Middle frontal gyrus (tissue), 1 donor: Measurements from ENCODE around the gene AADAC.
"Not testable (repeated sequence)": the region's sequence is repeated elsewhere in the genome, so short reads cannot be mapped to it uniquely, and the experiment has no call there.

Experiments
- DNase-seq: peaks from one replicate; pipeline ENCODE4 v3.0.0-alpha.2; 2015; ENCODE audit warnings: low spot score; ENCODE audit errors: extremely low spot score

The AADAC gene

DNA sequence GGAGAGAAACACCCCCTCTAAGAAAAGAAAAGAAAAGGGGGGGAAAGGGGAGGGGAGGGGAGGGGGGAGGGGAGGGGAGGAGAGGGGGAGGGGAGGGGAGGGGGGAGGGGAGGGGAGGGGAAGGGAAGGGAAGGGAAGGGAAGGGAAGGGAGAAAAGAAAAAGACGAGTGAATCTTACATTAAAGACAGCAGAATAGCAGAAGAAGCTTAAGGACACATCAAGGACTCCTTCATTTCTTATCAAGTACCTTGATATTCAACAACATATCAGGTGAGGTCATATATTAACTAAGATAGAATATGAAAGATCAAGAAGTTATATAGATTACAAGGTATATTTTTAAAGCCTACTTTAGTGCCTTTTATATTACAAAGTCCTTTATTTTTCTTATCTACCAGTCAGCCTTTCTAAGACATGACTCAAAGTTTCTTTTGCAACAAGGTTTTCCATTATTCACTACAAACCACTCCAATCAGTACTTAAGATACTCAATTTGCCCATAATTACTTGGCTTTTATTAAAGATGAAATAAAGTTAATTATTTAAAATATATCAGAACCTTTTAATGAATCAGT lies 17.7 kb upstream of the AADAC start:
- no peak for DNase-seq

DNA sequence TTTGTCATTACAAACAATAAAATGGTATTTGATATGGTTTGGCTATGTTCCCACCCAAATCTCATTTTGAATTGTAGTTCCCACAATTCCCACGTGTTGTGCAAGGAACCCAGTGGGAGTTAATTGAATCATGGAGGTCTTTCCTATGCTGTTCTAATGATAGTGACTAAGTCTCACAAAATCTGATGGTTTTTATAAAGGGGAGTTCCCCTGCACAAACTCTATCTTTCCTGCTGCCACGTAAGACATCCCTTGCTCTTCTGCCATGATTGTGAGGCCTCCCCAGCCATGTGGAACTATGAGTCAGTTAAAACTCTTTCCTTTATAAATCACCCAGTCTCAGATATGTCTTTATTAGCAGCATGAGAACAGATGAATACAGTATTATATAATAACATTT lies 15.4 kb upstream of the AADAC start:
- DNase-seq: no peak

DNA sequence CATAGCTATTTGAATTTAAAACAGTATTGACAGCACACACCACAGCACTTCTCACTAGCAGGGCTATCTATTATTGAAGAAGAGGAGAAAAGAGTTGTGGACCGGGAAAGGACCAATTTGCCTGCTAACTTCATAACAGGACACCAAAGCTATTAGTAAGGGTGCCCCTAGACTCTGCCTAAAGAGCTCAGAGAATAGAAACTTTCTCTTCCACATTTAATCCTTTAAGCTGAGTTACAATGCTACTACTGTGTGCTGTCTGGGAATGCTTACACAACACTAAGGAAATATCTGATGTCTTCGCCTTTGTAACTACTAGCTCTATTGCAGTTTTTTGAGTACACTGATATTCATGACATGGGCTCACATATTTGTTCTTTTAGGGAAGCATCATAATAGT lies 13.5 kb upstream of the AADAC start:
- no peak for DNase-seq

DNA sequence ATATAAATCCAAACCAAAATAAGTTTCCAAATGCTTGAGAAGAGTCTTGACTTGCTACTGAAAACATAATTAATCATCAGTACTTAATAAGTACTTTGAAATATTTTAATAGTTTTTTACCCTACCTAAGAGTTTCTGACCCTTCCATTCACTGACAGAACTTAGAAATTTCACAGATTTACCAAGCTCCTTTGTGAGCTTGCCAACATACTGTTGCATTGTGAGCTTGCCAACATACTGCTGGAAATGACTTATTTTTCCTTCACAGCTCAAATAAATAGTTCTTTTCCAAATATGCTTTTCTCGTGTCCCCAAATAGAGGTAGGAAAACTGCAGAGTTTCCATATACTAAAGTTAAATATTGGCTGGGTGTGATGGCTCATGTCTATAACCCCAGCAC lies 9.6 kb upstream of the AADAC start:
- DNase-seq: no peak

DNA sequence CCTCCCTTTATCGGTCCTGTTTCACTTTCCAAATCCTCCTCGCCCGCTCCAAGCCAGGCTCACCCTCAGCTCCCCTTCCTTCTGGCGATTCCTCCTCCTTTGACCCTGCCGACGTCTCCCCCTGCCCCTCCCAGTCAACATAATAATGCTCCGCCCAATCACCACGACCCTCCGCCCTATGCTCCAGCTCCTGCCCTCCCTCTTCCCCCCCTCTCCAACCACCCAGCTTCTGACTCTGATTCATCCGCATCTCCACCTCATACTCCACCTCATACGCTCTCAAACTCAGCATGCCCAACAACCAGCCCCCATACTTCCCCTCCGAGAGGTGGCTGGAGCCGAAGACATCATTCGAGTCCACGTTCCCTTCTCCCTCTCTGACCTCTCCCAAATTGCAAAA lies 7.1 kb upstream of the AADAC start:
- DNase-seq: no peak

DNA sequence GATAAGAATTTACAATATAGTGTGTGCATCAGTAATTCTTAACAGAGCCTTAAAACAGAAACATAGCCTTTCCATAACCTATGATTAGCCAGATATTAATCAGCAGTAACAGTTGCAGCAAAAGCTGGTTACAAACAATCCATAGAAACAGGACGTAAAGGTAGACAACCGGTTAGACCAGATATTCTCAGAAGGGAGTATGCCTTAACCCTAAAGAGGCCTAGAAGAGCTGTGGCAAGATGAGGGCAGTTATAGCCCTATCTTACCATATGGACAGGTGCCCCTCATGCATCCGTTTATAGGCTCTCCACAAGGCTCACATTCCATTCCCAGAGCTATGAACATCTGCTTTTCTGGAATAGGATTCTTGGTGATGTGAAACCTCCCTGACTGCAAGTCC lies 5.0 kb upstream of the AADAC start:
- DNase-seq: not testable (repeated sequence)

DNA sequence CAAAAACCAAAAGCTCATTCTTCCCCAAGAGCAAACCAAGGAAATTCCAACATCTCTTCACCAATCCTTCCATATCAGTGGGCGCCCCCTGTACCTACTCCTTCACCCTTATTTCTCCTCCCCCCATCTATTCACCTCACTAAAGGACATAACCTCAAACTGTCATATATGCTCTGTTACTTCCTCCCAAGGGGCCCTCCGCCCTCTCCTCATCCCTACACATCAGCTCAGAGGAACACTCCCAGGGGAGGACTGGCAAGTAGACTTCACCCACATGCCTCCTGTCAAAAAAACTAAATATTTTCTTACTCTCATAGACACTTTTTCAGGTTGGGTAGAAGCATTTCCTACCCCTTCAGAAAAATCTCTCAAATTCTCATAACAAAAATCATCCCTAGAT lies 2.4 kb upstream of the AADAC start:
- DNase-seq: no peak

DNA sequence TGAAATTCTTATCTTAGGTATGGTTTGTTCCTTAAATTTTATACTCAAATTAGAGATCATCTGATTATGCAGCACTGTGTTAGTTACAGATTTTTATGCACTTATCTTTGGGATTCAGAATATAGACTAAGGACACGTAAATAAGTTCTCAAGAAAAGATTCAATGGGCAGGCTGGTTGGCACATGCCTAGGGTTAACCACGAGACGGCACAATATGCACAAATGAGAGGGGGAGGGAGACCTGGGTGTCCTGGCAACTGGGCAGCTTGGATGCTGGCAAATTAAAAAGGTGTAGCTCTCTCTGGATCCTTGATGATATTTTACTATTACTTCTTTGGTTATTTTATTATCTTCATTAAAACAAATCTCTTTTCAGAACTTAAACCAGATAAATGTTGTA lies 672 bp downstream of the AADAC start:
- no peak for DNase-seq

DNA sequence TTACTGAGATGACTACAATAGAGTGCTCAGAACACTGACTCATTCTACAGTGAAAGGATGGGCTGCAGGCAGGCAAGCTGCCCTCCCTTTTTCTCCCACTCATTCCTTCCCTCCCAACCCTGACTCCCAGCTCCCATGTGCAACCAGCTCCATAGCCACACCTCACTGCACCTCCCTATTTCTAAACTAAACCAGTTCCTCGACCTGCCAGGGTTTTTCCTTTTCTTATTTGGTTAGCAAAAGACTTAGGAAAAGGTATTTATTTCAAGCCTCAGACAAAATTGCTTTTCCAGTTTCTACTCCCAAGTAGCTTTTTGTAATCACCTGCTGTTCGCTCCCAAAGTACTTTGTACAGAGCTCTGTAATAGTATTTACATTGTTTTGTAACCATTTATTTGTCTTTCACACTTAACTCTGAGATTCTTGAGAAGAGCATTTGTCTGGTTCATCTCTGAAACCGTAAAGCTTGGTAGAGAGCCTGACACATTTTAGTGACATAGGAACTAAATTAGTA lies 2.2 kb downstream of the AADAC start:
- DNase-seq: no peak

DNA sequence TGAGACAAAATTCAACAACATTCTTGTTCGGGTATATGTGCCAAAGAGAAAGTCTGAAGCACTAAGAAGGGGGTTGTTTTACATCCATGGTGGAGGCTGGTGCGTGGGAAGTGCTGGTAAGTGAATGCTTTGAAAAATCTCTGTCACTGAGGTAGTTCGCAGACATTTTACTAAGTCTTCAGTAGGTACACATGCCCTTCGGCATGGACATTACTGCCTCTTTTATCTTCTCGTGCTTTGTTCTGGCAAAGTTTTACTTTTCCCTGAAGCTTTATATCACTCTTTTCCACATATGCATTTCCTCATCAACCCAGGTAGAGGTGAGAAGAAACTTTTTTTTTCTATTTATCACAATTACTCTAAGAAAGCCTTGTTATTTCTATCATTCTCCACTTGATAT lies 3.6 kb downstream of the AADAC start:
- DNase-seq: no peak

DNA sequence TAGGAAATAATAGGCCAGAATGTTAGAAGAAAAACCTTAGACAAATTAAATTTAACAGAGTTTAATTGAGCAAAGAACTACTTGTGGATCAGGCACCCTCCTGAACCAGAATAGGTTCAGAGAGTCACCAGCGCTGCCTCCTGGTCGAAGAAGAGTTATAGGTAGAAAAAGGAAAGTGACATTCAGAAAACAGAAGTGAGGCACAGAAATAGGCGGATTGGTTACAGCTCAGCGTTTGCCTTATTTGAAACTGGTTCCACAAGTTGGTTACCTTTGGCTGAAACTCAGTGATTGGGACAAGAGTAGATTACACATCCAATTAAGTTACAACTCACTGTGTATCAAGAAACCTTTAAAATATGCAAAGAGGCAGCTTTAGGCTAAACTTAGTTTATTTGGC lies 4.4 kb downstream of the AADAC start:
- no peak for DNase-seq

DNA sequence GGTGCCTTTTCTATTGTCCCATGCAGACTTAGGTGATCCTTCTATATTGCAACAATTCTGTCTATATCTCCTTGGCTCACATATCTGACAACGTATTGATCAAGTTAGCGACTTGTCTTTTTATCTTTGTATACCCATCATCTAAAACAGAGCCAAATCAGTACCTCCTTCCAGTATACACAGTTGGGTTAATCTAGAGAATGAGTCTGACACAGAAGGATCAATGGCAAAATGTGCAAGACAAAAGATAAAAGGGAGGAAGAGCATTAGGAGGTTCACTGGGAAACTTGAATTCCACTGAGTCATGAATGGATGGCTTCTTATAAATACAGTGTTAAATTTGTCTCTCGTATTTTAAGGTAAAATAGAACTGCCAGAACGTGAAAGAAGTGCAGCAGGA lies 6.0 kb downstream of the AADAC start:
- DNase-seq: no peak

DNA sequence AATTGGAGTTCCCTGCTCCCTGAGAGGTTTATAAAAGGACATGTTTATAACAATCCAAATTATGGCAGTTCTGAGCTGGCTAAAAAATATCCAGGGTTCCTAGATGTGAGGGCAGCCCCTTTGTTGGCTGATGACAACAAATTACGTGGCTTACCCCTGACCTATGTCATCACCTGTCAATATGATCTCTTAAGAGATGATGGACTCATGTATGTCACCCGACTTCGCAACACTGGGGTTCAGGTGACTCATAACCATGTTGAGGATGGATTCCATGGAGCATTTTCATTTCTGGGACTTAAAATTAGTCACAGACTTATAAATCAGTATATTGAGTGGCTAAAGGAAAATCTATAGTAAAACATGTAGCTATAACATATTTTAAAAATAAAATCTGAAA lies 13.9 kb downstream of the AADAC start:
- DNase-seq: no peak

DNA sequence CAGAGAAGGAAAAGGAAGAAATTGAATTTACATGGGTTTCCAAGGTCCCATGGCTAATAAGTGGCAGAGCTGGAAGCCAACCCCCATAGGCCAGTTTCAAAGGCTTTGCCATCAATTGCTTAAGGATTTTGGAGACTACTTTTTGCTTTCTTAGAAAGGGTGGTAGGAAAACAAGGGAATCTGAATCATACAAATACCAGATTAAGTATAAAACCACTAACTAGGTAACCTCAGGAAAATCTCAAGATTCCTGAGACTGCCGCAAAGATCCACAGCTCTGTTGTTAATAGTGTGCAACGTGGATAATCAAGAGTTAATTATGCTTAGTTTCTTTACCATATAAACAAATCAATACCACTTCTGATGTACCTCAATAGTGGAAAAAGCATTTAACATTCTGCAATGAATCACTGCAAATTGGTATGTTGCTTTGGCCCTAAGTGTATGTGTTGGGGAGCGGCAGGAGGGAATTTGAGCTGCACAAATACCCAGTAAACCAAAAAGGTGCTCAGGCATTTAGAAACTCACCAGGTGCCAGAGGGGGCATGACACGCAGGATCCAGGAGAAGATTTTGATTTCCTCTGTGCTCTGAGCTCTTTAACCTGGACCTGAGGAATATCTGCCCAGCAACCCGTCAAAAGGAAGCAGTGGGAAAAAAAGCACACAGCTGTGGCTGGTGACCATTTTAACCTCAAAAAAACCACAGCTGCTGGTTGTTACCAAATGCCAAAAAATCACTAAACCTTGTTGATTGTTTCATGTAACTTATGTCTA lies 22.0 kb downstream of the AADAC start:
- no peak for DNase-seq

DNA sequence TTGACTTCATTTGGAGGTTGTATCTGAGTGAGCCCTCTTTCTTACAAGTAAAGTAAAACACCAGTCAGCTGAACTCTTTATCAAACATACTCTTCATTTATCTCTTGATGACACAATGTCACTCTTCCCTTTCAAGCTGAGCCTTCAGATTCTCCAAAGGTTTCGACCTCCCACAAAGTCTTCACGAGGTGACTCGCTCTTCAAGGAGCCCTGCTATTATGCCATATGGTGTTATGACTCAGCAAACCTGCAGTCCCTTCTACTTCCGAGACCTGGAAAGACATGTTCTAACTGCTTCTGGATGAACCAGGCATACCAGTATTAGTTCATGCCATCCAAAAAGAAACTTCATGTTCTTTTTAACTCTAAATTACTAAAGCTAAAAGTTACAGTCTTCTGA lies 23.1 kb downstream of the AADAC start:
- no peak for DNase-seq

DNA sequence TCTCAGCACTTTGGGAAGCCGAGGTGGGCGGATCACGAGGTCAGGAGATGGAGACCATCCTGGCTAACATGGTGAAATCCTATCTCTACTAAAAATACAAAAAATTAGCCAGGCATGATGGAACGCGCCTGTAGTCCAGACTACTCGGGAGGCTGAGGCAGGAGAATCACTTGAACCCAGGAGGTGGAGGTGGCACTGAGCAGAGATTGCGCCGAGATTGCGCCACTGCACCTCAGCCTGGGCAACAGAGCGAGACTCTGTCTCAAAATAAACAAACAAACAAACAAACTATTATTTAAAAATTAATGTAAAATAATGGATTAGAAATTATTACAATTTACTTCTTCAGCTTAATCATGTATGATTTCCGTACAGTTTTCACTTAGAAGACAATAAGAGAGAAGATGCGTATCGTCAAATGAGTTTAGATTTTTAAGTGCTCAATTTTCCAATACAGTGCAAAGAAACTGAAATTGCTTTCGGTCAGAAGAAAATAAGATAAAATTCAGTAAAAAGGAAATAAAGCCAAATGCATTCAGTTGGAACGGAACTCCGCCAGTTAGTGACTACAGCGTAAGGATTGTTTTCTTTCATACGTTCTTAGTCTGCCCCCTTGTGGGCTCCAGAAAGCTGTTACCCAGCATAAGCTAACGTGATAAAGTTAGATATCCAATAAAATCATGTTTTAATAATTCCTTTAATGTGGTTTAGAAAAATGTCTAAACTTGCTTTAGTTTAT lies 24.8 kb downstream of the AADAC start:
- DNase-seq: peak; percentile 53

DNA sequence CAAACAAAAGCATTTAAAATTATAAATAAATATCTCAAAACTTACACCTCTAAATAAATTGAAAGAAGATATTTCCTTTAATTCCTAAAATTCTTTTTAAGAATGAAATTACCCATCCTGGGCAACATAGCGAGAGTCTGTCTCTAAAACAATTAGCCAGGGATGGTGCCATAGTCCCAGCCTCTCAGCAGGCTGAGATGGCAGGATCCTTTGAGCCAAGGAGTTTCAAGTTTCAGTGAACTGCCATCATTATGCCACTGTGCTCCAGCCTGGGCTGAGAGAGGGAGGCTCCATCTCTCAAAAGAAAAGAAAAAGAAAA lies 25.4 kb downstream of the AADAC start:
- no peak for DNase-seq

DNA sequence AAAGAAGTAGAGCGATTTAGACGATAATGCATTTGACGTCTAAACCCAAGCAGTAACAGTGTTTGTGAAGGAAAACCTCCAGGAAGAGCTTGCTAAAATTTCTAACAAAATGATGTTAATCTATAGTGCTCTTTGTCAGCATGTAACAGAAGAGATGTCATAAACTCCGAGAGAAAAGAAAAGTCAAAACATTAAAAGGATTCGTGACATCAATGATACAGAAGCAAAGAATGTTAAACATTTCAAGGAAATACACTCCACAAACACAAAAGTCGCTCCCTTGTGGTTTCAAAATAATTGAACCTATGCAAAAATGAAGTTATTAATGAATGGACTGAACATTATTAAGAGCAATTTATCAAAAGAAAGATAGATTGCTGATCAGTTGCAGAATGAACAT lies 27.9 kb downstream of the AADAC start:
- no peak for DNase-seq

DNA sequence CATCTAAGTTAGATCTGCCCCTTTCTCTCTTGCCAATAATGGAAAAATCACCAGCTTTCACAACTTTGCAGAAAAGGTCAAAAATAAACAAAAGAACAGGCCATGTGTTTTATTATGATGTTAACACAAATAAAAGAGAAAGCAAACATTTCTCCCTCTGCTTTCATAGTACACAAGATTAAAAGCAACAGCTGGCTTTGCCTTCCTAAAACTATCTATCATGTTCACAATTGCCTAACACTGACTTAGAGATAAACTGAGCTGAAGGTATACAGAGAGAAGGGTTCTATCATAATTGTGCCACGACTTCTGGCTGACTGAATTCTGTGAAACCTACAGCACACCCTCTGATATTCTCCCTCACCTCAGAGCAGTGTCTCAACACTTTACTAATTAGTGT lies 29.4 kb downstream of the AADAC start:
- no peak for DNase-seq

DNA sequence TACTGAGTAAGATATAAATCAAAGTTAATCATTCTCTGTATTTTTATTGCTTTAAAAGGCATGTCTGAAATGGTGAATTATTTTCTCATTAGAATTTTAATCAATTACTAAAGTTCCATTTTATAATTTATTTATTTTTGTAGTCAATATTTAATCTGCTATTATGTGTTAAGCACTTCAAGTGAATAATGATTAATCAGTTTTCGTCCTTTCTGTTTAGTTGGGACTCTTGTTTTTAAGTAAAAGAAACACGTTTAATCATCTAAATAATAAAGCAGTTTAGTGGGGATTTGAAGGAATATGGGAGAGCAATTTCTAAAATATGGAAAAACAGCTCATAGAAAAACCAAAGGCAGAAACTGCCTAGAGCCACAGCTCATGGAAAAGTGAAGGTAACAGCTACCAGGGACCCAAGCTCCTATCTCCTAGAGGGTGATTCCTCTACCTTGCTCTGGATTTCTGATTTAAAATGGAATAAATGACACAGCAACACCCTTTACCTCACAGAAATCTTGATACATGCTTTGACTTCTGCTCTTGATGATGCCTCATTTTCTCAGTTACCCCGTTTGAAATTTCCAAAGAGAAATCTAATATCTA lies 31.5 kb downstream of the AADAC start:
- no peak for DNase-seq

DNA sequence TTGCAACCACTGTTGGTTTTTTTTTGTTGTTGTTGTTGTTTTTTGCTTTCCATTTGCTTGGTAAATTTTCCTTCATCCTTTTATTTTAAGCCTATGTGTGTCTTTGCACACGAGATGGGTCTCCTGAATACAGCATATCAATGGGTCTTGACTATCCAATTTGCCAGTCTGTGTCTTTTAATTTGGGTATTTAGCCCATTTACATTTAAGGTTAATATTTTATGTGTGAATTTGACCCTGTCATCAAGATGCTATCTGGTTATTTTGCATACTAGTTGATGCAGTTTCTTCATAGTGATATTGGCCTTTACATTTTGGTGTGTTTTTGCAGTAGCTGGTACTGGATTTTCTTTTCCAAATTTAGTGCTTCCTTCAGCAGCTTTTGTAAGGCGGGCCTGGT lies 36.1 kb downstream of the AADAC start:
- not testable (repeated sequence) for DNase-seq

DNA sequence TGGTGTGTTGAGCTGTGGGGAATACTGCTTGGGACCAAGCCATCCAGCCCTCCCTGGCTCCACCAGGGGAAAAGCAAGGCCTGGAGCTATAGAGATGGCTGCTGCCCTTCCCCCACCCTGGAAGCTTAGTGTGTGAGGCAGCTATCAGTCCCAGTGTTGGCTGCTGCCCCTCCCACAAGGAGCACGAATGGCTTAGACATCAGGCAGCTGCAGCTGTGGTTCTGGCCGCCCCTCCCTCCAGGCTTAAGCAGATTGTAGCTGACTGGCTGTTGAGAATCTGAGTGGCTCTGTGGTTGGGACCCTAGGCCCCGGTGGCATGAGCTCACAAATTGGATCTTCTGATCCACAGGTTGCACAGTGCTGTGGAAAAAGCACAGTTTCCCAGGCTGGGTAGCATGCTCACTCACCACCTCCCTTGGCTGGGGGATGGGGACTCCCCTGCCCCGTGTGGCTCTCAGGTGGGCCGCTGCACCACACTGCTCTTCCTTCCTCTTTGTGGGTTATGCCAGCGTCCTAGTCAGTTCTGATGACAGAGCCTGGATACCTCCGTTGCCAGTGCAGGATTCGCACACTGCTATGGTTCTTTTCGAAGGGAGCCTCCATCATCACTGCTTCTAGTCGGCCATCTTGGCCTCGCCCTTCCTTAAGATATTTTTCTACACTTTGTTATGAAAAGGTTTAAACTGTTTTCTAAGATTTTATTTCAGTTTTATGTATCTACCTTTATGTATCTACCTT lies 38.3 kb downstream of the AADAC start:
- DNase-seq: no peak
